Keratinocyte (primary cell): ENCODE measurements around the gene RAB3GAP2. TPM values are rescaled to one million over a fixed set of nuclear protein-coding genes. Genes with fewer than 3 reads are reported as not detected.

ENCODE experiments used
- DNase-seq: peaks from one replicate; pipeline ENCODE4 v3.0.0-alpha.2; 2011; ENCODE audit warnings: low read depth, missing footprints, low spot score
- FAIRE-seq: peaks from 2 replicates; lab custom pipeline; 2011; peaks lifted over from hg19 to GRCh38; lab: Jason Lieb, UNC
- H2AFZ ChIP-seq: 2 replicates; pipeline ENCODE4 v1.6.0; 2012; ENCODE audit warnings: low read length, control low read depth, inconsistent platforms; ENCODE audit not compliant: control insufficient read depth
- H3K27ac ChIP-seq: 2 replicates; pipeline ENCODE4 v1.5.1; 2011; ENCODE audit warnings: low read length; ENCODE audit not compliant: control insufficient read depth, insufficient read depth
- H3K27me3 ChIP-seq: 3 replicates; pipeline ENCODE4 v1.6.0; 2011; ENCODE audit warnings: low read length; ENCODE audit not compliant: control insufficient read depth, insufficient read depth; ENCODE audit errors: extremely low read depth
- H3K36me3 ChIP-seq, 2 experiments: 2 replicates in 1 of 2; 3 replicates in 1 of 2; pipeline ENCODE4 v1.5.1; 2011; ENCODE audit warnings: low read length in 2 of 2, mild to moderate bottlenecking in 1 of 2; ENCODE audit not compliant: control insufficient read depth in 2 of 2, insufficient read depth in 2 of 2; ENCODE audit errors: extremely low read depth in 1 of 2
- H3K4me1 ChIP-seq: 3 replicates; pipeline ENCODE4 v1.5.1; 2011; ENCODE audit warnings: low read length; ENCODE audit not compliant: control insufficient read depth, insufficient read depth; ENCODE audit errors: extremely low read depth
- H3K4me2 ChIP-seq: 3 replicates; pipeline ENCODE4 v1.6.0; 2011; ENCODE audit warnings: low read depth, low read length; ENCODE audit not compliant: control insufficient read depth, insufficient read depth; ENCODE audit errors: extremely low read depth
- H3K4me3 ChIP-seq, 3 experiments: fragments of 200-600 bp in 1 of 3; sonication (generic) in 1 of 3; 2 replicates in 2 of 3; 3 replicates in 1 of 3; pipeline ENCODE4 v1.5.1; 2011 to 2016; ENCODE audit warnings: low read length in 3 of 3, mild to moderate bottlenecking in 3 of 3, control low read depth in 2 of 3, inconsistent platforms in 1 of 3, low read depth in 1 of 3, mixed read lengths in 1 of 3, mixed run types in 1 of 3, moderate library complexity in 1 of 3; ENCODE audit not compliant: control insufficient read depth in 2 of 3, insufficient read depth in 2 of 3; ENCODE audit errors: extremely low read depth in 1 of 3
- H3K79me2 ChIP-seq: 2 replicates; pipeline ENCODE4 v1.6.0; 2012; ENCODE audit warnings: low read length; ENCODE audit not compliant: control insufficient read depth, insufficient read depth
- H3K9ac ChIP-seq: 3 replicates; pipeline ENCODE4 v1.6.0; 2011; ENCODE audit warnings: low read length; ENCODE audit not compliant: control insufficient read depth, insufficient read depth; ENCODE audit errors: extremely low read depth
- H3K9me1 ChIP-seq: 3 replicates; pipeline ENCODE4 v1.6.0; 2011; ENCODE audit warnings: low read length; ENCODE audit not compliant: control insufficient read depth, insufficient read depth; ENCODE audit errors: extremely low read depth
- H3K9me3 ChIP-seq: 2 replicates; pipeline ENCODE4 v1.5.1; 2012; ENCODE audit warnings: low read depth, low read length; ENCODE audit not compliant: control insufficient read depth
- H4K20me1 ChIP-seq: 3 replicates; pipeline ENCODE4 v1.6.0; 2011; ENCODE audit warnings: low read length; ENCODE audit not compliant: control insufficient read depth, insufficient read depth; ENCODE audit errors: extremely low read depth
- EZH2 ChIP-seq: IDR thresholded peaks from one replicate; pipeline ENCODE4 v1.6.1; 2012; ENCODE audit warnings: inconsistent platforms, mild to moderate bottlenecking, low read length, moderate library complexity
- dilution Hi-C: fragments of 300-500 bp; cut with MboI; formaldehyde crosslinking; loops from one replicate; pipeline ENCODE4 v1.7.0; 2020; ENCODE audit warnings: low sequenced_read_pairs; ENCODE audit not compliant: extremely low pct_ligation_motif_present
- polyA plus RNA-seq, 5 experiments: library from polyadenylated mRNA; depleted of rRNA in 3 of 5; stranded (reverse) in 3 of 5; stranded (forward) in 1 of 5; unstranded in 1 of 5; fragments of >200 nt; gene quantifications; 1 replicate in 1 of 5; 2 replicates in 3 of 5; 3 replicates in 1 of 5; pipeline versions ENCODE4 v1.2.1 to v1.2.3, GENCODE V29; 2011 to 2012; ENCODE audit warnings: missing spikeins in 2 of 5, low read depth in 1 of 5, low replicate concordance in 1 of 5
- TF ChIP-seq, protein P1 (sequence below), 3 experiments: IDR thresholded peaks in 1 of 3; conservative IDR thresholded peaks in 1 of 3; optimal IDR thresholded peaks in 1 of 3; 2 replicates in 2 of 3; 3 replicates in 1 of 3; pipeline versions ENCODE3 to v1.5.1; 2011; ENCODE audit warnings: low read length in 3 of 3, mild to moderate bottlenecking in 3 of 3, moderate library complexity in 2 of 3, control low read depth in 1 of 3, inconsistent platforms in 1 of 3; ENCODE audit not compliant: insufficient read depth in 2 of 3; ENCODE audit errors: extremely low read depth in 1 of 3

Gene RAB3GAP2
- polyA plus RNA-seq, 1 donor (not counting 4 experiments of a cell fraction or from before 2014, with no cell fraction given): 44.4 TPM

DNA sequence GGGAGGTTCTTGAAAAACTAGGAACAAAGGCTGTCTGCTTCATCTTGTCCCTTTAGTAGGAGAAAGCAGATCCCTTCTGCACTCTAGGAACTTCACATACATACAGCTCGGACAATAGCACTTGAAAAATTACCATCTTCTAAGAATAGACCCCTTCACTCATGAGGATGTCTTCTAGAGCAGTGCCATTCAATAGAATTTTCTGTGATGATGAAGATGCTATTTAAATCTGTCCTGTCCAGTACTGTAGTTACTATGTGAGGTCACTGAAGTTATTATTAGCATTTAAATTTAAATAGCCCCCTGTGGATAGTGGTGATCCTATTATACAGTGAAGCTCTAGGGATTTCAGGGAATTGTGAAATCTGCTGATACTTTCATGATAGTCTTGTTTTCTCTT, 46.4 kb upstream of the RAB3GAP2 start:
- no peaks in the 10 kb centered on the region for H3K79me2 ChIP-seq
- DNase-seq: no peak

DNA sequence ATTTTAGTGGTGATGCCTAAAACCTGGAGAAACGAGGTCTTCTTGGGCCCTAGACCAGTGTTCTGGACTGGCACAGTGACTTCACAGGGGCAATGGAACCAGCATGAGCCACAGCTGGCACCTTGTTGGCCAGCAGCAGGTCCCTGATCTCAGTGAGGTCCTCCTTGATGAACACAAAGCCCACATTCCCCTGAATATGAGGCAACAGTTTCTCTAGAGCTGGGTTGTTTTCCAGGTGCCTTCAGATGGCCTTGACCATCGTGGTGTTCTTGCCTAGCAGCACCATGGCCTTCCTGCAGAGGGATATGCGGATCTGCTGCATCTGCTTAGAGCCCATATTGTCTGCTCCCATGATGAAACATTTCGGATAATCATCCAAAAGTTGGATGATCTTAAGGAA, 44.9 kb upstream of the RAB3GAP2 start:
- no peak for FAIRE-seq

More for the DNA sequence above, 46.4 kb upstream of the RAB3GAP2 start:
- H3K9ac ChIP-seq: no peak overlapping the region
- H3K4me1 ChIP-seq: no peaks in the 10 kb centered on the region
- no peaks in the 10 kb centered on the region for H3K9me1 ChIP-seq
- dilution Hi-C loops: no loop called here
- H3K27ac ChIP-seq: no peak overlapping the region
- FAIRE-seq: no peak
- no peaks in the 10 kb centered on the region for H4K20me1 ChIP-seq
- no peak overlapping the region for H3K4me2 ChIP-seq
- no peaks in the 10 kb centered on the region for H3K27me3 ChIP-seq
- no peaks in the 10 kb centered on the region for H3K9me3 ChIP-seq
- H2AFZ ChIP-seq: no peak overlapping the region
- H3K36me3 ChIP-seq: no peaks in the 10 kb centered on the region
- H3K4me3 ChIP-seq: no peak overlapping the region
- TF ChIP-seq EZH2: no peak
- TF ChIP-seq, protein P1, sequence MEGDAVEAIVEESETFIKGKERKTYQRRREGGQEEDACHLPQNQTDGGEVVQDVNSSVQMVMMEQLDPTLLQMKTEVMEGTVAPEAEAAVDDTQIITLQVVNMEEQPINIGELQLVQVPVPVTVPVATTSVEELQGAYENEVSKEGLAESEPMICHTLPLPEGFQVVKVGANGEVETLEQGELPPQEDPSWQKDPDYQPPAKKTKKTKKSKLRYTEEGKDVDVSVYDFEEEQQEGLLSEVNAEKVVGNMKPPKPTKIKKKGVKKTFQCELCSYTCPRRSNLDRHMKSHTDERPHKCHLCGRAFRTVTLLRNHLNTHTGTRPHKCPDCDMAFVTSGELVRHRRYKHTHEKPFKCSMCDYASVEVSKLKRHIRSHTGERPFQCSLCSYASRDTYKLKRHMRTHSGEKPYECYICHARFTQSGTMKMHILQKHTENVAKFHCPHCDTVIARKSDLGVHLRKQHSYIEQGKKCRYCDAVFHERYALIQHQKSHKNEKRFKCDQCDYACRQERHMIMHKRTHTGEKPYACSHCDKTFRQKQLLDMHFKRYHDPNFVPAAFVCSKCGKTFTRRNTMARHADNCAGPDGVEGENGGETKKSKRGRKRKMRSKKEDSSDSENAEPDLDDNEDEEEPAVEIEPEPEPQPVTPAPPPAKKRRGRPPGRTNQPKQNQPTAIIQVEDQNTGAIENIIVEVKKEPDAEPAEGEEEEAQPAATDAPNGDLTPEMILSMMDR (optimal IDR thresholded peaks at IDR 0.05 in 1 of 3, IDR thresholded peaks at IDR 0.05 in 1 of 3, conservative IDR thresholded peaks at IDR 0.05 in 1 of 3; ENCODE audit: extremely low read depth in 1 of 3, insufficient read depth in 2 of 3, low read length in 3 of 3): no peak

More for the DNA sequence above, 44.9 kb upstream of the RAB3GAP2 start:
- TF ChIP-seq, protein P1 (optimal IDR thresholded peaks at IDR 0.05 in 1 of 3, IDR thresholded peaks at IDR 0.05 in 1 of 3, conservative IDR thresholded peaks at IDR 0.05 in 1 of 3; ENCODE audit: extremely low read depth in 1 of 3, insufficient read depth in 2 of 3, low read length in 3 of 3): no peak
- no peak for TF ChIP-seq EZH2
- H3K9me1 ChIP-seq: no peaks in the 10 kb centered on the region
- H3K9ac ChIP-seq: no peak overlapping the region
- H3K27me3 ChIP-seq: no peaks in the 10 kb centered on the region
- dilution Hi-C loops: no loop called here
- H3K9me3 ChIP-seq: no peaks in the 10 kb centered on the region
- H3K4me3 ChIP-seq: no peak overlapping the region
- no peaks in the 10 kb centered on the region for H3K79me2 ChIP-seq
- H3K4me2 ChIP-seq: no peak overlapping the region
- H4K20me1 ChIP-seq: no peaks in the 10 kb centered on the region
- no peak overlapping the region for H3K27ac ChIP-seq
- no peak for DNase-seq
- no peak overlapping the region for H2AFZ ChIP-seq
- no peaks in the 10 kb centered on the region for H3K4me1 ChIP-seq
- H3K36me3 ChIP-seq: no peaks in the 10 kb centered on the region
